ENCODE data around the gene MMS19.
"Not testable (repeated sequence)": the region's sequence is repeated elsewhere in the genome, so short reads cannot be mapped to it uniquely, and the experiment has no call there.

Gene MMS19

DNA sequence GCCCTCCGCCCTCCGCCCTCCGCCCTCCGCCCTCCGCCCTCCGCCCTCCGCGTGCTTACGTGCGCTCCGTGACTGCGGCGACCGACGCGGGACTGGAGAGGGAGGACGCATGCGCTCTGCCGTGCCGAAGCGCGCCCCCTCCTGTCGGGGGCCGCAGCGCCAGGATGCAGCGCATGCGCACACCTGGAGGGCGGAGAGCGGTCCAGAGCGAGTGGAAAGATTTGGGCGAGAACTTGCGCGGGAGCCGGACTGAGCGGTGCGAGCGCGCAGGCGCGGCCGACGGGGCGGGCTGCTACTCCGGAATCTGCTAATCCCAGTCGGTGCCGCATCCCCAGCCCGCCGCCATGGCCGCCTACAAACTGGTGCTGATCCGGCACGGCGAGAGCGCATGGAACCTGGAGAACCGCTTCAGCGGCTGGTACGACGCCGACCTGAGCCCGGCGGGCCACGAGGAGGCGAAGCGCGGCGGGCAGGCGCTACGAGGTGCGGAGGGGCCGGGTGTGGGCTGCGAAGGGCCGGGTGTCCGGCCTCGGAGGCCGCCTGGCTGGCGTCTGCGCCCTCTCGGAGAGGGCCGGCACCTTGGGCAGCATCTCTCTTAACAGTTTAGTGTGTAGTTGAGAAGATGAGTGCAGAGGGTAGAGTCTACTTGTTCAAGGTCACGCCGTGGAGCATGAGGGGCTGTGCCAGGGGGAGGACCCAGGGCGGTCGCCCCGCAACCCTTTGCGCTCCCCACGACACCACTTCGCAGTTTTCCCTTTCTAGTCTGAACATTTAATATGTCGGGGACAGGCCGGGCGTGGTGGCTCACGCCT lies 72.1 kb downstream of the MMS19 start, which contains the start of gene PGAM1:
TSS of gene PGAM1 (plus strand) at position 228 of the 812 bp plus-strand sequence. CDS start at position 345, 117 bp downstream.
- DNase-seq (ENCODE audit: low read depth) = peak; percentile 86

DNA sequence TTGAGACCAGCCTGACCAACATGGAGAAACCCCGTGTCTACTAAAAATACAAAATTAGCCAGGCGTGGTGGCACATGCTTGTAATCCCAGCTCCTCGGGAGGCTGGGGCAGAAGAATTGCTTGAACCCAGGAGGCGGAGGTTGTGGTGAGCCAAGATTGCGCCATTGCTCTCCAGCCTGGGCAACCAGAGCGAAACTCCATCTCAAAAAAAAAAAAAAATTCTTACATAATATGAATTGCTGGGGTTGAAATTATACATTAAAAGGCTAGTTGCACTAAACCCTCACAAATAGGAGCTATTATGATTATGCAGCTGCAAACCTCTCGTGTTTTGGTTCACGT lies 74.5 kb downstream of the MMS19 start:
- not testable (repeated sequence) for DNase-seq (ENCODE audit: low read depth)

DNA sequence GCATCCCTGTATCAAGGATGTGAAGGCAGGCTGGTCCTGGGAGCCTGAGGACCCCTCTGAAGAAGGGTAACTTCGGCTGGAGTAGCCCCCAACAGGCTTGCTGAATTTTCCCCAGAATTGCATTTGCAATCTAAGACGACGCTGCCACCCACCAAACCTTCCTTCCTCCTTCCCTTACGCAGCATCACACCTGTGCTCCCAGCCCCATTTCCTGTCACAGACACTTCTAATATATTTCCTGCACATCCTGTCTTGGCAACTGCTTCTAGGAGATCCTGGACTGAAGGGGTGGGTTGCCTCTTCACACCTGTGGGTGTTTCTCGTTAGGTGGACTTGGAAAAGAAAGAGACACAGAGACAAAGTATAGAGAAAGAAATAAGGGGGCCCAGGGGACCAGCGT lies 81.7 kb downstream of the MMS19 start:
- no peak for DNase-seq (ENCODE audit: low read depth)

DNA sequence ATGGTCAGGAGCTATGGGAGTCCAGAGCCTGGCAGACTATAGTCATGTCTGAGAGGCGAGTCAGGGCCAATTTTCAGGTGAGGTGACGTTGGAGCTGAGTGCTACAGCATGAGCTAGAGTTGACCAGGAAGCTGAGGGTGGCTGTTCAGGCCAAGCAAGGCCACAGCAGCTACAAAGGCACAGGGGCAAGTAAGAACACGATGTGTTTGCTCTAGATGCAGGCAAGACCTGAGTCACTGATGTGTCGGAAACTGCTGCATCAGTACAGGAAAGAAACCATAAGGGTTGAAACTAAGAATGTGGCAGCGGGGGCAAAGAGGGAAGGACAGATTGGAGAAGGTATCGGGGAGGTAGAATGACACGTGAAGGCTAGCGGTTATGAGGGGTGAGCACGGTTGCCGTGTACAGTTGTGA lies 85.3 kb downstream of the MMS19 start:
- no peak for DNase-seq (ENCODE audit: low read depth)

DNA sequence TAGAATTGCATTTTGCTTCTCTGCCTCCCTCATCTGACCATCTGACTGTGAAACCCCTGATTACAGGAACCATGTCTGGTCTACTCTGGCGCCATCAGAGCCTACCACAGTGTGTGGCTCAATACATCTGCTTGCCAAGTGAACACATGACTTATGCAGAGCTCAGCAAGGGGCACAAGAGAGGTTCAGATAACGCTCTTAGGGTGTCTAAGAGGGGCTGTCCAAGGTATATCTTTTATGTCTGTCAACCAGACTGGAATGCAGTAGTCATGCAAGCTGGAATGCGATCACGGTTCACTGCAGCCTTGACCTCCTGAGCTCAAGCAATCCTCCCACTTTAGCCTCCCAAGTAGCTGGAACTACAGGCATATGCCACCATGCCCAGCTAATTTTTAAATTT lies 86.8 kb downstream of the MMS19 start:
- no peak for DNase-seq (ENCODE audit: low read depth)

DNA sequence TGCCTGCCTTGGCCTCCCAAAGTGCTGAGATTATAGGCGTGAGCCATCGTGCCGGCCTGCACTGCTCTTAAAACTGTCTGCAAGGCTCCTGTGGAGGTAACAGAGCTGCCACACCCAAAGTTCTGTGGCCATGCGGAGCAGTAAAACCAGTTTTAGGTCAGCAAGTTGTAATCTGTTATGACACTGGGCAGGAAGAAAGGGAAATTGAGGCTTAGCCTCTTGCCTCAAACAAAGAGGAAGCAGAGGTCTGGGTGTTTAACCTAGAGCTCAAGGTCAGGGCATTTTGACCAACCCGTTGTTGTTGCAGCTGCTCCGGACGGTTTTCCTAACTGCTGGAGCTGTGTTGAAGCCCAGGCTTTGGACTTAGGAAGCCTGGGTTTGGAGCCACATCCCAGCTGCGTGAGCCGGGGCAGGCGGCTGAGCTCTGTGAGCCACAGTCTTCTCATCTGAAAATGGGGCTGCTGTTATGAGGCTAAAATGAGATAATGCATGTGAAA lies 89.7 kb downstream of the MMS19 start:
- no peak for DNase-seq (ENCODE audit: low read depth)
